Lower lobe of right lung (tissue), 2 donors: ENCODE results near the gene MYO1D. TPM values are rescaled to one million over a fixed set of nuclear protein-coding genes. Genes with fewer than 3 reads are reported as not detected.

Experiments used
- ATAC-seq, 2 donors: fragments of 200-7000 bp; cut with Tn5 transposase; one replicate each; pipeline ENCODE4 v1.9.1; 2020 to 2022; ENCODE audit warnings: mild to moderate bottlenecking in 2 of 2, moderate library complexity in 2 of 2
- DNase-seq: peaks from one replicate; pipeline ENCODE4 v3.0.0-alpha.2; 2020
- H3K27ac ChIP-seq: fragments of 200-600 bp; one replicate; pipeline ENCODE4 v1.8.0; 2022
- H3K27me3 ChIP-seq: fragments of 200-600 bp; one replicate; pipeline ENCODE4 v1.8.0; 2022; ENCODE audit warnings: low read depth
- H3K36me3 ChIP-seq: fragments of 200-600 bp; one replicate; pipeline ENCODE4 v1.8.0; 2022; ENCODE audit warnings: mild to moderate bottlenecking
- H3K4me1 ChIP-seq: fragments of 200-600 bp; one replicate; pipeline ENCODE4 v1.8.0; 2022
- H3K4me3 ChIP-seq: fragments of 200-600 bp; one replicate; pipeline ENCODE4 v1.8.0; 2022; ENCODE audit warnings: mild to moderate bottlenecking
- H3K9me3 ChIP-seq: fragments of 200-600 bp; one replicate; pipeline ENCODE4 v1.8.0; 2022
- CTCF ChIP-seq: fragments of 200-600 bp; IDR thresholded peaks from one replicate; pipeline ENCODE4 v1.8.0; 2022; ENCODE audit warnings: antibody characterized with exemption, mild to moderate bottlenecking
- intact Hi-C: fragments of 100-400 bp; cut with DNase I; formaldehyde crosslinking; loops from one replicate; pipeline ENCODE4 v1.11.0; 2022
- total RNA-seq: library from RNA; stranded (reverse); fragmentation: NEBNext Ultra II Directional; extraction: Animal tissue kit (Norgen Biotek cat#: 25700); gene quantifications from one replicate; pipeline ENCODE4 v1.2.1, GENCODE V29; 2021
- donor health status: DM: no; HTN: yes; CAD: no; lungs with severe emphysema.

Gene MYO1D
- total RNA-seq, 1 donor from 2014 or later, result 58.0 TPM

- H3K4me3 ChIP-seq, result no peak overlapping the region
- intact Hi-C loops, result no loop called here
- DNase-seq (peak; percentile 21), ATAC-seq (no peak)
- H3K36me3 ChIP-seq, result no peaks in the 10 kb centered on the region
- no peak for TF ChIP-seq CTCF
- no peaks in the 10 kb centered on the region for H3K27me3 ChIP-seq
- no peaks in the 10 kb centered on the region for H3K9me3 ChIP-seq
- peaks cover 42% of the 10 kb centered on the region for H3K4me1 ChIP-seq
- H3K27ac ChIP-seq, result no peak overlapping the region
These were observed 387.4 kb downstream of the MYO1D start for GRCh38 chr17:32489320-32490100.

- peak; percentile 41 for DNase-seq
- no peaks in the 10 kb centered on the region for H3K36me3 ChIP-seq
- intact Hi-C loops, result no loop called here
- no peak for ATAC-seq
- peaks cover 42% of the 10 kb centered on the region for H3K4me1 ChIP-seq
- H3K4me3 ChIP-seq, result no peak overlapping the region
- H3K27me3 ChIP-seq, result no peaks in the 10 kb centered on the region
- TF ChIP-seq CTCF, result no peak
- no peaks in the 10 kb centered on the region for H3K9me3 ChIP-seq
- no peak overlapping the region for H3K27ac ChIP-seq
These were observed 388.2 kb downstream of the MYO1D start for GRCh38 chr17:32488604-32489180.

GRCh38 chr17:32488177-32488542, 388.8 kb downstream of the MYO1D start:
- no peak for TF ChIP-seq CTCF
- H3K27ac ChIP-seq, result no peak overlapping the region
- H3K27me3 ChIP-seq, result no peaks in the 10 kb centered on the region
- ATAC-seq (no peak), DNase-seq (peak; percentile 31)
- H3K9me3 ChIP-seq, result no peaks in the 10 kb centered on the region
- H3K4me3 ChIP-seq, result no peak overlapping the region
- intact Hi-C loops, result no loop called here
- H3K4me1 ChIP-seq, result peaks cover 43% of the 10 kb centered on the region
- no peaks in the 10 kb centered on the region for H3K36me3 ChIP-seq

GRCh38 chr17:32487473-32488176, 389.3 kb downstream of the MYO1D start:
- no peaks in the 10 kb centered on the region for H3K36me3 ChIP-seq
- no peak overlapping the region for H3K27ac ChIP-seq
- DNase-seq (peak; percentile 45), ATAC-seq (no peak)
- H3K27me3 ChIP-seq, result no peaks in the 10 kb centered on the region
- no peak for TF ChIP-seq CTCF
- peak overlapping the region; percentile 60 for H3K4me3 ChIP-seq
- H3K4me1 ChIP-seq, result peaks cover 41% of the 10 kb centered on the region
- intact Hi-C loops, result no loop called here
- H3K9me3 ChIP-seq, result no peaks in the 10 kb centered on the region

GRCh38 chr17:32486701-32487472, 390.0 kb downstream of the MYO1D start, which contains the start of gene CDK5R1:
CDK5R1 (plus strand) TSS chr17:32486993; CDS start chr17:32487621, 628 bp downstream.
- intact Hi-C loops, result no loop called here
- peak; percentile 68 to 70 for ATAC-seq
- Histone ChIP-seq H3K4me1 (peaks cover 34% of the 10 kb centered on the region), H3K27me3 (no peaks in the 10 kb centered on the region), H3K27ac (peak within 1 kb of the TSS; percentile 66), H3K4me3 (peak within 1 kb of the TSS; percentile 60), H3K36me3 (peaks cover 5% of the 10 kb centered on the region), H3K9me3 (no peaks in the 10 kb centered on the region)
- DNase-seq, result peak; percentile 78
- TF ChIP-seq CTCF, result no peak
